HG02973 (cell line): Measurements from ENCODE around the gene G6PD.
"Not testable (repeated sequence)": the region's sequence is repeated elsewhere in the genome, so short reads cannot be mapped to it uniquely, and the experiment has no call there.

Source experiments
- ATAC-seq: cut with Tn5 transposase; IDR thresholded peaks from one replicate; pipeline ENCODE4 v1.9.1; 2021; ENCODE audit warnings: moderate library complexity; ENCODE audit not compliant: unreplicated experiment

The G6PD gene

GRCh38 chrX:154546354-154547244 lies at the start of gene G6PD:
TSS of gene G6PD (minus strand) at chrX:154546846. CDS start at chrX:154546155, 691 bp downstream.
- ATAC-seq = peak; percentile 39

- ATAC-seq = no peak
Observed at GRCh38 chrX:154595559-154596249, 49.1 kb upstream of the G6PD start.

GRCh38 chrX:154594491-154594890 lies 47.8 kb upstream of the G6PD start:
- no peak for ATAC-seq

- no peak for ATAC-seq
Observed at GRCh38 chrX:154593201-154593600, 46.6 kb upstream of the G6PD start.

GRCh38 chrX:154592505-154592904 lies 45.9 kb upstream of the G6PD start:
- ATAC-seq = no peak

GRCh38 chrX:154590415-154590814 lies 43.8 kb upstream of the G6PD start:
- ATAC-seq = not testable (repeated sequence)

GRCh38 chrX:154584585-154585183 lies 38.0 kb upstream of the G6PD start, which contains the start of gene CTAG1A:
TSS of gene CTAG1A (plus strand) at chrX:154585133. CDS start at chrX:154585207, 74 bp downstream.
- ATAC-seq = not testable (repeated sequence)

GRCh38 chrX:154582994-154583393 lies 36.3 kb upstream of the G6PD start:
- not testable (repeated sequence) for ATAC-seq

GRCh38 chrX:154575076-154575475 lies 28.4 kb upstream of the G6PD start:
- ATAC-seq = not testable (repeated sequence)

GRCh38 chrX:154573061-154573460 lies 26.4 kb upstream of the G6PD start:
- ATAC-seq = not testable (repeated sequence)

- not testable (repeated sequence) for ATAC-seq
Observed at GRCh38 chrX:154570361-154570760, 23.7 kb upstream of the G6PD start.

GRCh38 chrX:154562295-154562694 lies 15.6 kb upstream of the G6PD start:
- not testable (repeated sequence) for ATAC-seq

- ATAC-seq = not testable (repeated sequence)
Observed at GRCh38 chrX:154560326-154560725, 13.7 kb upstream of the G6PD start.

GRCh38 chrX:154558896-154559295 lies 12.2 kb upstream of the G6PD start:
- ATAC-seq = not testable (repeated sequence)

- not testable (repeated sequence) for ATAC-seq
Observed at GRCh38 chrX:154558060-154558690, 11.5 kb upstream of the G6PD start.

GRCh38 chrX:154552112-154552806 lies 5.6 kb upstream of the G6PD start:
- ATAC-seq = not testable (repeated sequence)

- ATAC-seq = no peak
Observed at GRCh38 chrX:154549766-154550165, 3.1 kb upstream of the G6PD start.

- ATAC-seq = no peak
Observed at GRCh38 chrX:154548028-154548316, 1.3 kb upstream of the G6PD start.

GRCh38 chrX:154547245-154548027 lies 790 bp upstream of the G6PD start, which contains the start of gene IKBKG:
TSS of gene IKBKG (plus strand) at chrX:154547620. CDS start at chrX:154552003, 4,383 bp downstream.
- peak; percentile 75 for ATAC-seq
